Anterior cingulate cortex (tissue), 58 donors: Measurements from ENCODE around the gene POP7.
"Not testable (repeated sequence)": the region's sequence is repeated elsewhere in the genome, so short reads cannot be mapped to it uniquely, and the experiment has no call there.

ENCODE experiments used
- DNase-seq, 58 donors: peaks; one replicate each; lab custom pipeline; 2025; lab: John Stamatoyannopoulos, UW

The POP7 gene

DNA sequence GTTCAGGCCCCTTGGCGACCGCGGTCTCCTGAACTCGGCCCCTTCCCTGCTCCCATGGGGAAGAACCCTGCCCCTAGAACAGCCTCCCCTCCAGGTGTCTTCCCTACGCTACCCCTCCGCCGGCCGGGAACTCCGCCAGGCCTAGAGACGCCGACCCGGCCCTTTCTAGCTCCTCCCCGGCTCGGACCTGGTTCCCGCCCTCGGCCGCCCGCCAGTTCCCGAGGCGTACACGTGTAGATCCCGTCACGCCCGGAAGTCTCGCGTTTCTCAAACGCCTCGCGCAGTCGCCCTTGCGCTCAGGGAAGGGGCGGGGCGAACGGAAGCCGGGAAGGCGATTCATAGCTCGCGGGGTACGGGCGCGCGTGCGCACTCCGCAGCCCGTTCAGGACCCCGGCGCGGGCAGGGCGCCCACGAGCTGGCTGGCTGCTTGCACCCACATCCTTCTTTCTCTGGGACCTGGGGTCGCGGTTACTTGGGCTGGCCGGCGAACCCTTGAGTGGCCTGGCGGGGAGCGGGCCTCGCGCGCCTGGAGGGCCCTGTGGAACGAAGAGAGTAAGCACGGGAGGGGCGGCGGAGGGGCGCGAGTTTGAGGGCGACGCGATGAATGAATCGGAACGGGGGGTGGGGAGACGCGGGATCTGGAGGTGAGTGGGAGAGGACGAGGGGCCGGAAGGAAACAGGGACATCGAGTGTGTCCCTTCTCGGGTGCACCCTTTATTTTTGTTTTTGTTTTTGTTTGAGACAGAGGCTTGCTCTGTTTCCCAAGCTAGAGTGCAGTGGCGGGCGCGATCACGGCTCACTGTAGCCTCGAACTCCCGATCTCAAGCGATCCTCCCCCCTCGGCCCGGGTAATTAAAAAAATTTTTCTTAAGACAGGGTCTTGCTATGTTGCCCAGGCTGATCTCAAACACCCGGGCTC lies at the start of gene POP7:
TSS of gene POP7 (plus strand) at position 369 of the 919 bp plus-strand sequence. CDS start 710 bp downstream, outside the sequence.
- DNase-seq = peak; percentile 67 to 99 (median 93)

DNA sequence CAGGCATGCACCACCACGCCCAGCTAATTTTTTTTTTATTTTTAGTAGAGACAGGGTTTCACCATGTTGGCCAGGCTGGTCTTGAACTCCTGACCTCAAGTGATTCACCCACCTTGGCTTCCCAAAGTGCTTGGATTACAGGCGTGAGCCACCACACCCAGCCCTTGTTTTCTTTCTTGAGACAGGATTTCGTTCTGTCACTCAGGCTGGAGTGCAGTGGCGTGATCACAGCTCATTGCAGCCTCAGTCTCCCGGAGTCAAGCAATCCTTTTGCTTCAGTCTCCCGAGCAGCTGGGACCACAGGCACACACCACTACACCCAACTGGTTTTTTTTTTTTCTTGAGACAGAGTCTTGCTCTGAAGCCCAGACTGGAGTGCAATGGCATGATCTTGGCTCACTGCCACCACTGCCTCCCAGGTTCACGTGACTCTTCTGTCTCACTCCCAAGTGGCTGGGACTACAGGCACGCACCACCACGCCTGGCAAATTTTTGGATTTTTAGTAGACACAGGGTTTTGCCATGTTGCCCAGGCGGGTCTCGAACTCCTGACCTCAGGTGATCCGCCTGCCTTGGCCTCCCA lies 43.6 kb upstream of the POP7 start:
- DNase-seq = not testable (repeated sequence)

DNA sequence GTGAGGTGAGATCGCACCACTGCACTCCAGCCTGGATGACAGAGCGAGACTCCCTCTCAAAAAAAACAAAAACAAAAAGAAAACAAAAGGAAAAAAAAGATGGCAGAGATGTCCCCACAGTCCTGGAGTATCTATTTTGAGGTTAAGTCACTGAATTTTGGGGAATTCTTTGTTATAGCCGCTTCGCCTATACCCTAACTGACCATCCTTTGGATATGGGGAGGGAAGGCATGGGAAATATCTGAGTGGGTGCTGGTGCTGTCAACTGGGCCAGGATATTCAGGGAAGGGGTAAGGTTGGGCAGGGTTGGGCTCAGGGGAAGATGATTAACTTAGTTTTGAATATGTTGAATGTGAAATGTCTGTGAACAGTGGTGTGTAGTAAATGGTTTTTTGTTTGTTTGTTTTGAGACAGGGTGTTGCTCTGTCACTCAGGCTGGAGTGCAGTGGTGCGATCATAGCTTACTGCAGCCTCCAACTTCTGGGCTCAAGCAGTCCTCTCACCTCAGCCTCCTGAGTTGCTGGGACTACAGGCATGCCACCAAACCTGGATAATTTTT lies 40.7 kb upstream of the POP7 start:
- no peak for DNase-seq

DNA sequence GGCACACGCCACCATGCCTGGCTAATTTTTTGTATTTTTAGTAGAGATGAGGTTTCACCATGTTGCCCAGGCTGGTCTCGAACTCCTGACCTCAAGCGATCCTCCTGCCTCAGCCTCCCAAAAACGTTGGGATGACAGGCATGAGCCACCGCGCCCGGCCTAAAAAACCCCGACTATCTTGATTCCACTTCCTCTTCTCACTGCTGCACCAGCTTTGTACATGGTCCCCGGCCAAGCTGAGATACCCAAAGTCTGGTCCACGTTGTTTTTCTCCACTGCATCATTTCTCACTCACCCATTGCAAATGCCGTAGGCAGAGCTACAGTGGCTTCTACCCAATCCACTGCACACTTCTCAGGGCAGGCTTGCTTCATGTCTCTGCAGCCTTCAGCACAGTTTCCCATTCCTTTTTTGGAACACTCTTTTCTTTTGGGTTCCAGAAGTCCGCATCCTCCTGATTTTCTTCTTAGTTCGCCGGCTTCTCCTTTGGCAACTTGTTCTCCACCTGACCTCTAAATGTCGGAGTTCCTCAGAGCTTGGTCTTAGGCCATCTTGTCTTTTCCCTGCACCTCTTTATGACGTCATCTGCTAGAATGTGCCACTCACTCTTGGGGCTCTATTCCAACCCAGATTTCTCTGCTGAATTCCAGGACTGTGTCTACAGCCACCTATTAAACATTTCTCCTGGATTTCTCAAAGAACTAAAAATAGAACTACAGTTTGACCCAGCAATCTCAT lies 38.4 kb upstream of the POP7 start:
- no peak for DNase-seq

DNA sequence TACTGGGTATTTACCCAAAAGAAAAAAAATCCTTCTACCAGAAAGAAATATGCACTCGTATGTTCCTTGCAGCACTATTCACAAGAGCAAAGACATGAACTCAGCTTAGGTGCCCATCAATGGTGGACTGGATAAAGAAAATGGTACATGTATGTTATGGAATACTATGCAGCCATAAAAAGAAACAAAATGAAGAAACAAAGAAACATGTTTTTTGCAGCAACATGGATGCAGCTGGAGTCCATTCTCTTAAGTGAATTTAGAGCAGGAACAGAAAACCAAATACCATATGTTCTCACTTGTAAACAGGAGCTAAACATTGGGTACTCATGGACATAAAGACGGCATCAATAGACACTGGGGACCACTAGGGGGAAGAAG lies 37.9 kb upstream of the POP7 start:
- no peak for DNase-seq

DNA sequence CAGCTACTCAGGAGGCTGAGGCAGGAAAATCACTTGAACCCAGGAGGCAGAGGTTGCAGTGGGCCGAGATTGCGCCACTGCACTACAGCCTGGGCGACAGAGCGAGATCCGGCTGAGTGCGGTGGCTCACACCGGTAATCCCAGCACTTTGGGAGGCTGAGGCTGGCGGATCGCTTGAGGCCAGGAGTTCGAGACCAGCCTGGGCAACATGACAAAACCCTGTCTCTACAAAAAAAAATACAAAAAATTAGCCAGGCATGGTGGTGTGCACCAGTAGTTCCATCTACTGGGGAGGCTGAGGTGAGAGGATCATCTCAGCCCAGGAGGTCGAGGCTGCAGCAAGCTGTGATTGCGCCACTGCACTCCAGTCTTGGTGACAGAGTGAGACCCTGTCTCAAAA lies 36.8 kb upstream of the POP7 start:
- not testable (repeated sequence) for DNase-seq

DNA sequence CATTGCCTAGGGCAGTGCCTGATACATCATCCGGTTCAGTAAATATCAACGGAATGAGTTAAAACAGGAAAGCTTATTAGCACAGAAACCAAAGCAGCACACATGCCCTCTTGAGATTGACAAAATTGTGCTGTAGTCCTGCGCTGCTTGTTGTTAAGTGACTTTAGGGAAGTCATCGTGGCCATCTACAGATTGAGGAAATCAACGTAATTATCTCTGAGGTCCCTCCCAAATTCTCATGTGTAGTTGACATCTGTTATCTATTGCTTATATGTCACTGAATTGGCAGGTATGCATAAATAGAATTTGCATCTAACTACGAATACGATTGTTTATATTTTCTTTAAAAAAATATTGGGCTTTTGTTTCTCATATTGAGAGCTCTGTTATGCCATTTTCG lies 35.8 kb upstream of the POP7 start:
- no peak for DNase-seq

DNA sequence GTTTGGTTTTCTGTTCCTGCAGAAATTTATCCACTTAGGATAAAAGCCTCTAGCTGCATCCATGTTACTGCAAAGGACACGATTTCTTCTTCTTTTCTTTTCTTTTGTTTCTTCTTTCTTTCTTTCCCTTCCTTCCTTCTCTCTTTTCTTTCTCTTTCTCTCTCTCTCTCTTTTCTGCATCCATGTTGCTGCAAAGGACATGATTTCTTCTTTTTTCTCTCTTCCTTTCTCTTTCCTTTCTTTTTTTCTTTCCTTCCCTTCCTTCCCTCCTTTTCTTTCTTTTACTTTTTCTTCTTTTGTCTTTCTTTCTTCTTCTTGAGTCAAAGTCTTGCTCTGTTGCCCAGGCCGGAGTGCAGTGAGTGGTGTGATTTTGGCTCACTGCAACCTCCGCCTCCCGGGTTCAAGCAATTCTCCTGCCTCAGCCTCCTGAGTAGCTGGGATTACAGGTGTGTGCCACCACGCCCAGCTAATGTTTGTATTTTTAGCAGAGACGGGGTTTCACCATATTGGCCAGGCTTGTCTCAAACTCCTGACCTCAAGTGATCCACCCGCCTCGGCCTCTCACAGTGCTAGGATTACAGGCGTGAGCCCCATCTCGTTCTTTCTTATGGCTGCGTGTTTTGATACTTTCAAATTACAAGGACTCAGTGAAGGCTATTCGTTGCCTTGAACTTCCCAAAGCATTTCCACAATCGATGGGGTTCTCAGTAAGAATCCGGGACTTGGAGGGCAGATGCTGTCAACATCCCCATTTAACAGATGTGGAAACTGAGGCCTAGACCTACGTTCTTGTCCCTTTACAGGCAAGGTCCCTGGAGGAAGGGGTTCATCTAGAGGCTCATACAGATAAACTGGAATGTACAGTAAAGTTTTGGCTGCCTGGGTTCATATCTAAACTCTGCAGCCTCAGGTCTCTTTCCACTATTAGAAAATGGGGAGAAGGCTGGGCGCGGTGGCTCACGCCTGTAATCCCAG lies 34.3 kb upstream of the POP7 start:
- no peak for DNase-seq

DNA sequence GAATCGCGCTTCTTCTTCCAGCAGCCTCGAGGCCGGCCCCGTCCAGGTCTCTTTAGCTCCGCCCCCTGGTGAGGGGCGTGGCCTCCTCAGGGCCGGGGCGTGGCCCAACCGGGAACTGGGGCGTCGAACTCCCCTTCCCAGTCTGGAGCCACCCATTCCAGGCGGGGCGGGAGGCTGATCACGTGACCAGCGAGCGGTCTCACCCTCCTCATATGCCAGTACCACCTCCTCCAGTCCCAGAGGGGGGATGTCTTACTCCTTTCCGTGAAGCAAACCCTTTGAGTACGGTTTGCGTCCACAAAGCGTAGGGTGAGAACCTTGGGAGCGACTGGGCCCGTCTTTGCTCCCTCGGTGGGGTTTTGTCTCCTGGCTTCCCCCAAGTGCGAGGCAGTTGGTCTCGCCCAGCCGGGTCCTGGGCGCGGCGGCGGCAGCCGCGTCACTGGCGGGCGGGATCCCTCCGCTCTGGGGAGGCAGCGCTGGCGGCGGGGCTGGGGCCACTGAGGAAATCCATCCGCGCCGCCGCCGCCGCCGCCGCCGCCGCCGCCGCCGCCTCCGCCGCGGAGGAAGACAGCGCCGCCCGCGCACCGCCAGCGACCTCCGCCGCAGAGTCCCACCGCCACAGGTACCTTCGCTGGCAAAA lies 32.5 kb upstream of the POP7 start, which contains the start of gene GNB2:
TSS of gene GNB2 (plus strand) at position 439 of the 640 bp plus-strand sequence. CDS start 2,526 bp downstream, outside the sequence.
- peak; percentile 73 to 99 (median 97) for DNase-seq

DNA sequence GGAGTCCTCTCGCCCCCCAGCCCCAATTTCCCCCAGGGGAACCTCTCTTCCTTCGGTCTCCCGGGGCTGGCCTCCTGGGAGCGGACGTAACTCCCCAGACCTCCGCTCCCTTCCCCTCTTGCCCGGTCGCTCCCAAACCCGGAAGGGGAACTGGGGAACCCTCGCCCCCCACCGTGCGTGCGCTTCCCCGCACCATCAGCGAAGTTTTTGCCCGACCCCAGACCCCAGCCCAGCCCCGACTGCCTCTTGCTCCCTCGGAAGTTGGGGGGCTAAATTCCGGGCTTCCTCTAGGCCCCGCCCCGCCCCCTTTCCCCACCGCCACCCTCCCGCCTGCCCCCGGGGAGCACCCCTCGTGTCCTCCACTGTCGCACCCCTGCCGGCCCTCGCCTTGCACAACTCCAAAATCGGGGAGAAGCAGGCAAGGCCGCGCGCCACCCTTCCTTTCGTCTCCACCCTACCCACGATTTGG lies 31.9 kb upstream of the POP7 start:
- DNase-seq = peak in 24 of 58 donors; percentile 31 to 73 (median 52)

DNA sequence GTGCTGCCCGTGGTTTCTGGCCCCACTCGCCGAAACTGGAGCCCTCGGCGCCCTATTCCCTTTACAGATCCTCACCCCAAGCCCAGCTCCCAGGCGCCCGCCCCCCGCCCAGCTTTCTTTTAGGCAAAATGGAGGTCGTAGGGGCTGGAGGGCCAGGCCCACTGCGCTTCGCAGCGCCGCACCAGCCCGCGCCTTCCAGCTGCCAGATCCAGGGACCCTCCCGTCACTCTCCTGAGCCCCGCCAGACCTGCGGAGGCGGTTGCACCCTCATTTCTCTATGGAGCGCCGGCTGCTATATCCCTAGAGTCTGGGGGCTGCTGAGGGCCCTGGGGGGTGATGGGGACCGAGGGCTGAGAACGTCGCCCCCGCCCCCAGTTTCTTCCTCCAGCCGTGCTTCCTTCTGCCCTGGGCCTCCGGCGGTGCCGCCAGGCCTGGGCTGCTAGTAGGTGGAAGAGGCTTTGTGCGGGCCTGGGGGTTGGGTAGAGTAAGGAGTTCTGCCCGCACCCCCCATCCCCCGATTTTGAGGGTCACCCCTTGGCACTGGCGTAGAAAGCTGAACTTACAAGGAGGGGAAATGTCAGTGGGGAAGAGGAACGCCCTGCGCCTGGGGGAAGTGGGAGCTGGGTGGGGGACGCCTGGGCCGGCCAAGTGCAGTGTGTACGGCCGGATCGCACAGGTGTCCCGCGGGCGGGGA lies 31.4 kb upstream of the POP7 start:
- DNase-seq = peak in 9 of 58 donors; percentile 15 to 52 (median 24)

DNA sequence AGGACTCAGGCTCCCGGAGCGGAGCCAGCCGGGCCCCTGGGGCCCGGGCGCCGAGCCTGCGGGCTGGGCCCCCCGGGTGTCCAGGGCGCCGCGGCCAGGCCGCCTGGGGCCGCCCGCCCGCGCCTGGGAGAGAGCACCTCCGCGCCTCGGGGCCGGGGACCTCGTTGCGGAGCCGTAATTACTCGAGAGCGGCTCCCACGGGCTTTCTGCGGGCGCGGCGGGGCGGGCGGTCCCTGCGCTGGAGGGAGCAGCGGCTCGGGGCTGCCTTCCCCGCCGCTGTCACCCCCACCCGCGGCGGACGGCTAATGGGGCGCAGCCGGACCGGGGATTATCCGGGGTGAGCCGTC lies 30.8 kb upstream of the POP7 start:
- peak in 4 of 58 donors; percentile 54 to 62 (median 58) for DNase-seq

DNA sequence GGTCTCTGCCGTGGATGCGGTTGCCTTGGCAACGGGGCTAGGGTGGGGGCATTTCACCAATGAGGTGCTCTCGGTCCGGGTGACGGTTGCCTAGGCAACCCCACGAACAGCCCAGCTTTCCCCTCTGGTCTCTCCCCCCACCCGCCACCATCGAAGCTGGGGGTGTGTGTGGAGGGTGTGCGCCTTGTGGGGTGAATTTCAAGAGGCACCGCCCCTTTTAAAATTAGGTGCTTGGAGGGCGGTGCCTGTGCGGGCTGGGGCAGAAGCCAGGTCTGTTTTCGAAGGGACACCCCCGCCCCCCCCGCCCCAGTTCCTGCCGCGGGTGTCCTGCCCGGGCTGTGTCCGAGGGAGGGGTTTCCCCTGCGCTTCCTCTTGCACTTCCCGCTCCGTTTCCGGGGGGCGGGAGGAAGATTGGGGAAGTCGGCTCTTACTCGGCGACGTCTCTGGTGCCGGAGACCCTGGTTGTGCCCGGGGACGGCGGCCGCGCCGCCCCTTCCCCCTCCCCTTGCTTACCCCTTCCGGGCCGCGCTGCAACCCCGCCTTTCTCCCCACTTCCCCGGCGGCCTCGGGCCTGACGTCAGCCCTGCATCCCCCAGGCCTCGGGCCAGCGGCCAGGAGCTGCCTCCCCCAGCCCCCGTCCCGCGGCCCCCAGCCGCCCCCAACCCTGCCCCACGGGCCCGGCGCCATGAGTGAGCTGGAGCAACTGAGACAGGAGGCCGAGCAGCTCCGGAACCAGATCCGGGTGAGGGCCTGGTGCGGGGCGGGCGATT lies 30.2 kb upstream of the POP7 start:
- DNase-seq = peak in 56 of 58 donors; percentile 43 to 93 (median 81)

DNA sequence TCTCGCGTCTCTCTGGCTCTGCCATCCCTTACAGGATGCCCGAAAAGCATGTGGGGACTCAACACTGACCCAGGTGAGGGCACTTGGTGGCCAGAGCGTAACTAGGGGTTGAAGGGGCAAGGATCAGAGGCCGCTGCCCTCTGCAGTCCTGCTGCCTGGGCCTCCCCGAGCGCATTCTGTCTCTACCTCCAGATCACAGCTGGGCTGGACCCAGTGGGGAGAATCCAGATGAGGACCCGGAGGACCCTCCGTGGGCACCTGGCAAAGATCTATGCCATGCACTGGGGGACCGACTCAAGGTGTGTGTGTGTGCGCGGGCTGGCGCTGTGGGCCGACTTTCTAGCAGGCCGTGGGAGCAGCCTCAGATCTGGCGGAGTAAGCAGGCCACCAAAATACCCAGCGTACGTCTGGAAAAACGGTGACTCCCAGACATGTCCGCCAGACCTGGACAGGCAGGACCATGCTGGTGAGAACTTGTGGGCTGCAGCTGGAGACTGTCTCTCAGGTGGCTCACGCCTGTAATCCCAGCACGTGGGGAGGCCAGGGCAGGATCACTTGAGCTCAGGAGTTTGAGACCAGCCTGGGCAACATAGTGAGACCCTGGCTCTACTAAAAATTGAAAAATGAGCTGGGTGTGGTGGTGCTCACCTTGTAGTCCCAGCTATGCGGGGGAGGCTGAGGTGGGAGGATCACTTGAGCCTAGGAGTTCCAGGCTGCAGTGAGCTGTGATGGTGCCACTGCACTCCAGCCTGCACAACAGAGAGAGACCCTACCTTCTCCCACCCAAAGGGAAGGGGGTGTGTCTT lies 29.2 kb upstream of the POP7 start:
- DNase-seq = no peak

DNA sequence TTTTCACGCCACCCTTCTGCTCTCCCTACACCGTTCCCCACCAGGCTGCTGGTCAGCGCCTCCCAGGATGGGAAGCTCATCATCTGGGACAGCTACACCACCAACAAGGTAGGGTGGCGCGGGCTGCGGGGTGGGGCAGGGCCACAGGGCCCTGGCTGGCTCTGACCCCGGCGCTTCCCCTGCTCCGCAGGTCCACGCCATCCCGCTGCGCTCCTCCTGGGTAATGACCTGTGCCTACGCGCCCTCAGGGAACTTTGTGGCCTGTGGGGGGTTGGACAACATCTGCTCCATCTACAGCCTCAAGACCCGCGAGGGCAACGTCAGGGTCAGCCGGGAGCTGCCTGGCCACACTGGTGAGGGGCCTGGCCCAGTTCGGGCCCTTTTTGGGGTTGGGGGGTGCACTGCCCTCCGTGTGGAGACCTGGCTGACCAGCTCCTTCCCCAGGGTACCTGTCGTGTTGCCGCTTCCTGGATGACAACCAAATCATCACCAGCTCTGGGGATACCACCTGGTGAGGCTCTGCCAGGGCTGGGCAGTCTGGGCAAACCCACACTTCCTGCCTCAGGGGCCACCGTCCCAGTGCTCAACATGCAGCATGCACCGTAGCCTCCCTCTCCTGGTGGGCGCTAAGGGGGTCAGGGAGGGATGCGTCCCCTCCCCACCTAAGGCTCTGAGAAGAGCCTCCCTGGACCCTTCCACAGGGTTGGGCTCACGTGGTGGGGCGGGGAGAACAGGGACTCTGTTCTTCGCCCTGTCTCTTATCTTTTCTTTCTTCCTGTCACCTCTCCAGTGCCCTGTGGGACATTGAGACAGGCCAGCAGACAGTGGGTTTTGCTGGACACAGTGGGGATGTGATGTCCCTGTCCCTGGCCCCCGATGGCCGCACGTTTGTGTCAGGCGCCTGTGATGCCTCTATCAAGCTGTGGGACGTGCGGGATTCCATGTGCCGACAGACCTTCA lies 28.3 kb upstream of the POP7 start:
- no peak for DNase-seq
